ENCODE results near the gene SPATA31C1. TPM values are rescaled to one million over a fixed set of nuclear protein-coding genes. Genes with fewer than 3 reads are reported as not detected.

SPATA31C1 gene
- polyA plus RNA-seq, 2 of the 4 experiments (the other 2 are of a cell fraction), result not detected

DNA sequence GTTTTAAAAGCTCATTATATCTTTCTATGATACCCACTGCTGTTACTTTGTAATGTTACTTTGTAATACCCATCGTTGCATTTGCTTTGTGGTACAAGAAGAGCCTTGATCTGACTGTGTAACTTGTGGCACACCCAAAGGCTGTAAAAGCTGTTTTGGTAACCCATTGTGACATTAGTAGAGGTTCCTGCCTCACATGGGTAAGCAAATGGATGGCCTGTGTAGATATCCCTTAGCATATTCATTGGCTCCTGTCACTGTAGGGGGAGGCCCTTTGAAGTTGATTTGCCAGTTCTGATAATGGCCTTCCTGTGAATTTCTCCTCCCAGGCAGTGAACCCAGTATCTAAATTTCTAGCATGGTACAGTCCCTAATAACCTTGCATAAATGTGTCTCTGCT lies 40.8 kb downstream of the SPATA31C1 start:
- peaks cover 5% of the 10 kb centered on the region; the same call in 1 of the 3 replicates for H3K4me1 ChIP-seq
- H3K4me2 ChIP-seq, result no peak overlapping the region
- no peak for TF ChIP-seq KDM1A (IDR thresholded peaks at IDR 0.05; ENCODE audit: low read depth)
- TF ChIP-seq PHF8 (IDR thresholded peaks at IDR 0.05; ENCODE audit: borderline replicate concordance, low read depth), result no peak
- TF ChIP-seq, protein P1, sequence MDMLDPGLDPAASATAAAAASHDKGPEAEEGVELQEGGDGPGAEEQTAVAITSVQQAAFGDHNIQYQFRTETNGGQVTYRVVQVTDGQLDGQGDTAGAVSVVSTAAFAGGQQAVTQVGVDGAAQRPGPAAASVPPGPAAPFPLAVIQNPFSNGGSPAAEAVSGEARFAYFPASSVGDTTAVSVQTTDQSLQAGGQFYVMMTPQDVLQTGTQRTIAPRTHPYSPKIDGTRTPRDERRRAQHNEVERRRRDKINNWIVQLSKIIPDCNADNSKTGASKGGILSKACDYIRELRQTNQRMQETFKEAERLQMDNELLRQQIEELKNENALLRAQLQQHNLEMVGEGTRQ (IDR thresholded peaks at IDR 0.05), result no peak
- TF ChIP-seq HEYL (CRISPR knock-in tag; IDR thresholded peaks at IDR 0.05), result no peak
- no peak for TF ChIP-seq NR3C1 (IDR thresholded peaks at IDR 0.05)
- no peak for TF ChIP-seq RAD21 (conservative IDR thresholded peaks at IDR 0.05 in 1 of 2, IDR thresholded peaks at IDR 0.05 in 1 of 2)
- TF ChIP-seq HDAC2 (IDR thresholded peaks at IDR 0.05), result no peak
- no peak for TF ChIP-seq ZFP36 (IDR thresholded peaks at IDR 0.05; ENCODE audit: borderline replicate concordance, partially characterized antibody)
- no peak for TF ChIP-seq HOXA7 (CRISPR knock-in tag; IDR thresholded peaks at IDR 0.05)
- no peak for TF ChIP-seq E2F6 (IDR thresholded peaks at IDR 0.05; ENCODE audit: borderline replicate concordance, low read depth)
- TF ChIP-seq RARB (CRISPR knock-in tag; IDR thresholded peaks at IDR 0.05), result no peak
- TF ChIP-seq, protein P2, sequence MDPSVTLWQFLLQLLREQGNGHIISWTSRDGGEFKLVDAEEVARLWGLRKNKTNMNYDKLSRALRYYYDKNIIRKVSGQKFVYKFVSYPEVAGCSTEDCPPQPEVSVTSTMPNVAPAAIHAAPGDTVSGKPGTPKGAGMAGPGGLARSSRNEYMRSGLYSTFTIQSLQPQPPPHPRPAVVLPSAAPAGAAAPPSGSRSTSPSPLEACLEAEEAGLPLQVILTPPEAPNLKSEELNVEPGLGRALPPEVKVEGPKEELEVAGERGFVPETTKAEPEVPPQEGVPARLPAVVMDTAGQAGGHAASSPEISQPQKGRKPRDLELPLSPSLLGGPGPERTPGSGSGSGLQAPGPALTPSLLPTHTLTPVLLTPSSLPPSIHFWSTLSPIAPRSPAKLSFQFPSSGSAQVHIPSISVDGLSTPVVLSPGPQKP (IDR thresholded peaks at IDR 0.05; ENCODE audit: low read depth, low read length), result no peak
- FAIRE-seq (no peak), DNase-seq (ENCODE audit: low read depth in 1 of 2, low spot score in 1 of 2) (no peak), ATAC-seq (no peak)
- ChIA-PET CTCF (interaction anchor here (0.6 to 1.6 kb wide), 2 partner anchors 8 to 1952 kb away, joined by 3 to 5 read pairs; no protein-coding TSS in a partner anchor), POLR2A (no interaction called here)
- H3K27ac ChIP-seq, result no peak overlapping the region
- 25% methylated on average over 1 of the region's 1 CpG for WGBS (ENCODE audit: missing lambda C conversion rate)
- H3K4me3 ChIP-seq, result no peak overlapping the region
- no peaks in the 10 kb centered on the region for H3K9me3 ChIP-seq

DNA sequence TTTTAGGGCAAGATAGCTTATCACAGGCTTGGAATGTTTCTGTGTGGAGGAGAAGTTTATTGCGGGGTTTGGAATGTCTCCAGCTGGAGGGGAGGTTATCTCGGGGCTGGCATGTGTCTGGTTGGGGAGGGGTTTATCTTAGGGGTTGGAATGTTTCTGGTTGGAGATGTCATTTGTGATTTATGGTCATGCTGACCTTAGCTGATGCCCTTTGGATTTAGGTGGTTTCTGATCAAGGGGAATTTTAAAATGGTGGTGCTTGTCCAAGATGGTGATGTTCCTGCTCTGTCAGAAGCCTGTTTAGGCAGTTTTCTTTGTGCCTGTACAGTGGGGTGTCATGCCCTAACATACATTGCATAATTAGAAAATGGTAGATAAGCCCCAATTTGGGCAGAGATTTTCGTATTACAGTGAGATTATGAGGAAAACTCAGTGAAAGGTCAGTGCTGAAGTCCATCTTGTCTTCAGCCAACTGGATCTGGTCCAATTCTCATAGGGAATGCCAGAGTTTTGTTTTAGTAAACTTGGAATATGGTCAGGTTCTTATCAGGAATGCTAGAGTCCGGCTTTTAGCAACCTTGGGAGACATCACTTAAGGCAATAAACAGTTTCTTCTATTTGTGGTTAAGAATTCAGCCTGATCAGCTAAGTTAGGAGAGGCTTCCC lies 42.3 kb downstream of the SPATA31C1 start:
- Histone ChIP-seq H3K27ac (no peak overlapping the region), H3K4me2 (no peak overlapping the region; the same call in 2 of the 3 replicates), H3K4me3 (no peak overlapping the region), H3K4me1 (peaks cover 5% of the 10 kb centered on the region; the same call in 1 of the 3 replicates), H3K9me3 (no peaks in the 10 kb centered on the region)
- ChIA-PET POLR2A (no interaction called here), CTCF (interaction anchor here (0.7 to 1.6 kb wide), 6 partner anchors 9 to 275 kb away, joined by 3 to 5 read pairs (median 4); no protein-coding TSS in a partner anchor)
- DNase-seq (ENCODE audit: low read depth in 1 of 2, low spot score in 1 of 2) (no peak), FAIRE-seq (no peak), ATAC-seq (no peak; a peak in 1 of 6 replicates)
- 27% methylated on average over 4 of the region's 4 CpGs for WGBS (ENCODE audit: missing lambda C conversion rate)
- TF ChIP-seq CEBPB (IDR thresholded peaks at IDR 0.05), result no peak
- TF ChIP-seq TFCP2L1 (CRISPR knock-in tag; IDR thresholded peaks at IDR 0.05), result no peak
- TF ChIP-seq PHF8 (IDR thresholded peaks at IDR 0.05; ENCODE audit: borderline replicate concordance, low read depth), result no peak
- no peak for TF ChIP-seq HOXA7 (CRISPR knock-in tag; IDR thresholded peaks at IDR 0.05)
- TF ChIP-seq PBX3 (IDR thresholded peaks at IDR 0.05), result no peak
- no peak for TF ChIP-seq MYC (IDR thresholded peaks at IDR 0.05; ENCODE audit: borderline replicate concordance, low read length)
- TF ChIP-seq EHMT2 (IDR thresholded peaks at IDR 0.05; ENCODE audit: low read depth), result no peak
- TF ChIP-seq HMGXB4 (CRISPR knock-in tag; IDR thresholded peaks at IDR 0.05; ENCODE audit: borderline replicate concordance), result no peak
- no peak for TF ChIP-seq ZSCAN20 (CRISPR knock-in tag; IDR thresholded peaks at IDR 0.05)
- no peak for TF ChIP-seq JUNB (IDR thresholded peaks at IDR 0.05)
- no peak for TF ChIP-seq MAFK (IDR thresholded peaks at IDR 0.05; ENCODE audit: partially characterized antibody)
- no peak for TF ChIP-seq HEYL (CRISPR knock-in tag; IDR thresholded peaks at IDR 0.05)
- no peak for TF ChIP-seq NFE2L2 (conservative IDR thresholded peaks at IDR 0.05; ENCODE audit: low read length)
- TF ChIP-seq HDAC2 (IDR thresholded peaks at IDR 0.05), result no peak
- TF ChIP-seq CBX2 (IDR thresholded peaks at IDR 0.05; ENCODE audit: borderline replicate concordance, low read depth), result no peak
- TF ChIP-seq, protein P3, sequence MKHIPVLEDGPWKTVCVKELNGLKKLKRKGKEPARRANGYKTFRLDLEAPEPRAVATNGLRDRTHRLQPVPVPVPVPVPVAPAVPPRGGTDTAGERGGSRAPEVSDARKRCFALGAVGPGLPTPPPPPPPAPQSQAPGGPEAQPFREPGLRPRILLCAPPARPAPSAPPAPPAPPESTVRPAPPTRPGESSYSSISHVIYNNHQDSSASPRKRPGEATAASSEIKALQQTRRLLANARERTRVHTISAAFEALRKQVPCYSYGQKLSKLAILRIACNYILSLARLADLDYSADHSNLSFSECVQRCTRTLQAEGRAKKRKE (CRISPR knock-in tag; IDR thresholded peaks at IDR 0.05; ENCODE audit: low read depth), result no peak
- no peak for TF ChIP-seq CBX8 (IDR thresholded peaks at IDR 0.05)

Measured in A549 (cell line).